ENCODE measurements around the gene STAG3.
"Not testable (repeated sequence)": the region's sequence is repeated elsewhere in the genome, so short reads cannot be mapped to it uniquely, and the experiment has no call there.

Gene STAG3

DNA sequence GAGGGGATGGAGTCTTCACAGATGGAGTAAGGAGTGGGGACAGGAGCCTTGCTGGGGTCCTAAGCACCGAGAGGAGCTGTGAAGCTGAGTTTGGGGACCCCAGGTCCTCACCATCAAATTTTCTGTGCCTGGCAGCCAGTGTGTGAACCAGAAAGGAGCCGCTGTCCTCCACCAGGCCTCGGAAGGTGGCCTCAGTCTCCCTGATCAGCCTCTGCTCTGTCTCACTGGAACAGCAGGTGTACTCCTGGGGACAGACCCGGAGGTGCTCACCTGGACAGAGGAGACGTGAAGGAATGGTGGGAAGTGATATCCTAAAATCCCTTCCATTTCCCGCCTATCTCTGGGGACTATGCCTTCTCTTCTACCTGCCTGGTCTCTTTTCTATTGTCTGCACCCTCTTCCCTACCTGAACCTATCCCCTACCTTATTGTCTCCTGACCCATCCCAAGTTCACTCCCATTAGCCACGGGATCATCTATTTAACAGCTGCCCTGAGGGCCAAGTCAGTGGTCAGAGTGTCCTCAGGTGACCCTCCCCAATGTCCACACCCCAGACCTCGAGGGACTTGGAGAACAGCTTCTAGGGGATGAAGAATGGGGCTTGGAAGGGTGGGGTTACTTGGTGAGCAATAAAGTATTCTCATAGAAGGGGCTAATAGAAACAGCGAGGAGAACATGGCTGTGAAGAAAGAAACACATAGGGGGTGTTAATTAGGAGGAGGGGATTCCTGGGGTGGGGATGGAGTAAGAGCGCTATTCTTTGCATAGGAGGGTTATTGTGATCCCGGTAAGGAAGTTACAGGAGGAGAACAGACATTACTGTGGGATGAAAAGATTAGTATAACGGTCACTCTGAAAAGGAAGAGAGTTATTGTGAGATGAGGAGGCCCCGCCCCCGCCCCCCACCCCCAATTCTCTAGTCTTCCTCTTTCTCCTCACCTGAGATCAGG lies 1.3 kb upstream of the STAG3 start:
- no peak for TF ChIP-seq L3MBTL2 (conservative IDR thresholded peaks at IDR 0.05)
- TF ChIP-seq ZNF384 (IDR thresholded peaks at IDR 0.05), result no peak
- TF ChIP-seq LEF1 (IDR thresholded peaks at IDR 0.05; ENCODE audit: borderline replicate concordance), result no peak
- TF ChIP-seq BHLHE40 (IDR thresholded peaks at IDR 0.05; ENCODE audit: borderline replicate concordance), result no peak
- no peak for TF ChIP-seq HDGF (IDR thresholded peaks at IDR 0.05; ENCODE audit: borderline replicate concordance)
- no peak for TF ChIP-seq NFRKB (IDR thresholded peaks at IDR 0.05)
- no peak for TF ChIP-seq FOXA1 (IDR thresholded peaks at IDR 0.05)
- no peak for TF ChIP-seq FOXM1 (IDR thresholded peaks at IDR 0.05; ENCODE audit: borderline replicate concordance)
- no peak for TF ChIP-seq ELF4 (IDR thresholded peaks at IDR 0.05)
- TF ChIP-seq, protein P1, sequence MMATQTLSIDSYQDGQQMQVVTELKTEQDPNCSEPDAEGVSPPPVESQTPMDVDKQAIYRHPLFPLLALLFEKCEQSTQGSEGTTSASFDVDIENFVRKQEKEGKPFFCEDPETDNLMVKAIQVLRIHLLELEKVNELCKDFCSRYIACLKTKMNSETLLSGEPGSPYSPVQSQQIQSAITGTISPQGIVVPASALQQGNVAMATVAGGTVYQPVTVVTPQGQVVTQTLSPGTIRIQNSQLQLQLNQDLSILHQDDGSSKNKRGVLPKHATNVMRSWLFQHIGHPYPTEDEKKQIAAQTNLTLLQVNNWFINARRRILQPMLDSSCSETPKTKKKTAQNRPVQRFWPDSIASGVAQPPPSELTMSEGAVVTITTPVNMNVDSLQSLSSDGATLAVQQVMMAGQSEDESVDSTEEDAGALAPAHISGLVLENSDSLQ (IDR thresholded peaks at IDR 0.05), result no peak
- TF ChIP-seq CTBP1 (IDR thresholded peaks at IDR 0.05; ENCODE audit: borderline replicate concordance), result no peak
- TF ChIP-seq SUZ12 (IDR thresholded peaks at IDR 0.05), result no peak
- TF ChIP-seq ARNT (IDR thresholded peaks at IDR 0.05), result no peak
- no peak for TF ChIP-seq FOXK2 (IDR thresholded peaks at IDR 0.05)
- ChIA-PET POLR2A (interaction anchor here (1.0 to 1.7 kb wide), 6 partner anchors 9 to 75 kb away, joined by 3 to 12 read pairs (median 3); partner anchors contain the start of genes AP4M1, GAL3ST4 and LAMTOR4), CTCF (interaction anchor here (0.6 to 1.3 kb wide), 4 partner anchors 9 to 42 kb away, joined by 3 to 9 read pairs (median 4); no protein-coding TSS in a partner anchor)
- DNase-seq (ENCODE audit: extremely low spot score), result no peak

DNA sequence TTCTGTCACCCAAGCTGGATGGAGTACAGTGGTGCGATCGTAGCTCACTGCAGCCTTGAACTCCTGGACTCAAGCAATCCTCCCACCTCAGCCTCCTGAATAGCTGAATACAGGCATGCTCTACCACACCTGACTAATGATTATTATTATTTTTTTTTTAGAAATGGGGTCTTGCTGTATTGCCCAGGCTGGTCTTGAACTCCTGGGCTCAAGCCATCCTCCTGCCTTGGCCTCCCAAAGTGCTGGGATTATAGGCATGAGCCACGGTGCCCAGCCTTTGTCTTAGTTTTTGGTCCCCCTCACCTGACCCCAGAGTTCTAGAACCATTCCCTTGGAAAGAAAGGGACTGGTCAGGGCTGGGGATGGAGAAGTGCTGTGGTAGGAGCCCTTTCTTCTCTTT lies 2.4 kb downstream of the STAG3 start:
- ChIA-PET CTCF (interaction anchor here (1.2 to 1.7 kb wide), 2 partner anchors 10 kb away, joined by 6 to 14 read pairs; no protein-coding TSS in a partner anchor), POLR2A (interaction anchor here (1.3 to 1.6 kb wide), 3 partner anchors 9 to 249 kb away, joined by 3 read pairs; partner anchors contain the start of gene ZCWPW1)
- not testable (repeated sequence) for DNase-seq (ENCODE audit: extremely low spot score)

DNA sequence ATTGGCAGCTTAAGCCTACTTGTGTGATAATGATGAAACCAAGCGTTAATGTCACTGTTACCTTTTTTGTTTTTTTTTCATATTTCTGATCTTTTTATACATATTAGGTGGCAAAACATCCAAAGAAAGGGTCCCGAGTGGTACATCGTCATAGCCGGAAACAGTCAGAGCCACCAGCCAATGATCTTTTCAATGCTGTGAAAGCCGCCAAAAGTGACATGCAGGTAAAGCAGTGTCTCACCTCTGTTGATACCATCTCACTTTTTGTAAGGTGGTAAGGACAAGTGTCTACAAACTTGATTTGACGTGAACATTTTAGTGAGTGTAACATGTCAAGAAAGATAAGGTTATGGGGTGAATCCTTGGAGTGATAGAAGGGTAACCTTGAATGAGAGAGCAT lies 4.9 kb downstream of the STAG3 start:
- POLR2A ChIA-PET; DNase-seq (ENCODE audit: extremely low spot score); CTCF ChIA-PET: not testable (repeated sequence)

DNA sequence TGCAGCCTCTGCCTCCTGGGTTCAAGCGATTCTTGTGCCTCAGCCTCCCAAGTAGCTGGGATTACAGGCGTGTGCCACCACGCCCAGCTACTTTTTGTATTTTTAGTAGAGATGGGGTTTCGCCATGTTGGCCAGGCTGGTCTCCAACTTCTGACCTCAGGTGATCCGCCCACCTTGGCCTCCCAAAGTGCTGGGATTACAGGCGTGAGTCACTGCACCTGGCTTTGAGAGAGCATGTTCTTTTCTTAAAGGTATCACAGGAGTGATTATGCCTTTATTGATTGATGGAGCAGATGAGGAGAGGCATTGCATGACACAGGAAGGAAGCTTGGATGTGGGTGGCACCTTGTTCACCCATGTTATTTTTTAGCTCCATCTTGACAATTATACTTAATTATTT lies 5.4 kb downstream of the STAG3 start:
- POLR2A ChIA-PET; DNase-seq (ENCODE audit: extremely low spot score); CTCF ChIA-PET: not testable (repeated sequence)

DNA sequence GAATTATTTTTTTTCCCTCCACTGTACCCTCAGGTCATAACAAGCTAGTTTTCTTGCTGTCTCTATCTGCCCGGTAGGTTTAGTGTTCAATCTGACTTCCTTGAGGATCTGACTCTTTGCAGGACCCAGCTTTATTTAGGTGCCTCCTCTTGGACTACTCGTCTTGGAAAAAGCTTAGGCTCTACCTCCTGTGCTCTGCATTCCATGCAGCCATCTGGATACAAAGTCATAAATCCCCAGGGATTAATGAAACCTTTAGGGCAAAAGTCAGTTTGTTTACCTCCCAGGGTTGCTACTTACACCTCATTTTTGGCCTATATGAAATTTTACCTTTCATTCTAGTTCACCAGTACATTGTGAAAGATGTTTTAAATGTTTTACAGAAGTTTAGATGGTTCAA lies 8.0 kb downstream of the STAG3 start:
- TF ChIP-seq HDGF (IDR thresholded peaks at IDR 0.05; ENCODE audit: borderline replicate concordance), result no peak
- CTCF ChIA-PET, result no interaction called here
- POLR2A ChIA-PET, result interaction anchor here (1.6 kb wide), 1 partner anchor 37 kb away, joined by 3 read pairs; the partner anchor contains the start of gene LAMTOR4
- DNase-seq (ENCODE audit: extremely low spot score), result no peak

- POLR2A ChIA-PET, result interaction anchor here (0.6 to 1.4 kb wide), 3 partner anchors 8 to 87 kb away, joined by 3 read pairs; partner anchors contain the start of genes AP4M1 and MCM7
- DNase-seq (ENCODE audit: extremely low spot score), result no peak
- no peak for TF ChIP-seq ELF4 (IDR thresholded peaks at IDR 0.05)
- TF ChIP-seq L3MBTL2 (conservative IDR thresholded peaks at IDR 0.05), result no peak
- CTCF ChIA-PET, result interaction anchor here (0.6 to 1.4 kb wide), 6 partner anchors 11 to 65 kb away, joined by 3 to 6 read pairs (median 4); partner anchors contain the start of genes GPC2 and STAG3
Measured at GRCh38 chr7:100189061-100189460, 11.3 kb downstream of the STAG3 start.

GRCh38 chr7:100190048-100190711 lies 12.5 kb downstream of the STAG3 start:
- ChIA-PET CTCF (interaction anchor here (0.6 to 1.4 kb wide), 7 partner anchors 9 to 59 kb away, joined by 4 to 14 read pairs (median 6); partner anchors contain the start of genes GPC2 and STAG3), POLR2A (interaction anchor here (0.6 to 1.1 kb wide), 5 partner anchors 10 to 41 kb away, joined by 3 to 4 read pairs (median 3); partner anchors contain the start of genes GPC2, LAMTOR4 and STAG3)
- TF ChIP-seq CTBP1 (IDR thresholded peaks at IDR 0.05; ENCODE audit: borderline replicate concordance) (no peak), SUZ12 (IDR thresholded peaks at IDR 0.05) (no peak), FOXM1 (IDR thresholded peaks at IDR 0.05; ENCODE audit: borderline replicate concordance) (no peak), NFRKB (IDR thresholded peaks at IDR 0.05) (no peak), HDGF (IDR thresholded peaks at IDR 0.05; ENCODE audit: borderline replicate concordance) (no peak), L3MBTL2 (conservative IDR thresholded peaks at IDR 0.05) (no peak), TARDBP (IDR thresholded peaks at IDR 0.05) (no peak), ZNF384 (IDR thresholded peaks at IDR 0.05) (no peak), LEF1 (IDR thresholded peaks at IDR 0.05; ENCODE audit: borderline replicate concordance) (no peak), BHLHE40 (IDR thresholded peaks at IDR 0.05; ENCODE audit: borderline replicate concordance) (no peak), FOXA1 (IDR thresholded peaks at IDR 0.05) (no peak)
- DNase-seq (ENCODE audit: extremely low spot score), result no peak

DNA sequence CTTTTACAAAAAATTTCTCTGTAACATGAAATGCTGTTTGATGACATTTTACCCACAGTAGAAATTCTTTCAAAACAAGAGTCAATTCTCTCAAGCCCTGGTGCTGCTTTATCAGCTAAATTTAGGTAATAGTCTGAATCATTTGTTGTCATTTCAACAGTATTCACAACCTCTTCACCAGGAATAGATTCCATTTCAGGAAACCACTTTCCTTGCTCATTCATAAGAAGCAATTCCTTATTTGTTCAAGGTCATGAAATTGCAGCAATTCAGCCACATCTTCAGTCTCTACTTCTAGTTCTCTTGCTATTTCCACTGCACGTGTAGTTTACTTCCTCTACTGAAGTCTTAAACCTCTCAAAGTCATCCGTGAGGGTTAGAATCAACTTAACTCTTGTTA lies 14.1 kb downstream of the STAG3 start:
- CTCF ChIA-PET, result no interaction called here
- no peak for DNase-seq (ENCODE audit: extremely low spot score)
- POLR2A ChIA-PET, result no interaction called here
- no peak for TF ChIP-seq FOXM1 (IDR thresholded peaks at IDR 0.05; ENCODE audit: borderline replicate concordance)
- TF ChIP-seq, protein P1 (IDR thresholded peaks at IDR 0.05), result no peak

- DNase-seq (ENCODE audit: extremely low spot score); CTCF ChIA-PET; POLR2A ChIA-PET: not testable (repeated sequence)
Measured at GRCh38 chr7:100192281-100192862, 14.7 kb downstream of the STAG3 start.
